ENCODE data around the gene SLC34A3. TPM values are rescaled to one million over a fixed set of nuclear protein-coding genes. Genes with fewer than 3 reads are reported as not detected.

The SLC34A3 gene
- total RNA-seq, 1 donor from 2014 or later = not detected

Other genes with a start within 250 kb of the SLC34A3 start
- gene LCNL1, start 247.9 kb upstream of the SLC34A3 start, total RNA-seq = 1.2 TPM
- gene PAXX, start 238.5 kb upstream of the SLC34A3 start, total RNA-seq = 14.1 TPM
- not detected for gene CLIC3, start 234.3 kb upstream of the SLC34A3 start, total RNA-seq
- gene ABCA2, start 202.7 kb upstream of the SLC34A3 start, total RNA-seq = 36.4 TPM
- not detected for gene FUT7, start 198.8 kb upstream of the SLC34A3 start, total RNA-seq
- 23.1 TPM for gene NPDC1, start 184.7 kb upstream of the SLC34A3 start, total RNA-seq
- gene ENTPD2, start 176.8 kb upstream of the SLC34A3 start, total RNA-seq = 3.2 TPM
- gene SAPCD2, start 160.3 kb upstream of the SLC34A3 start, total RNA-seq = 4.2 TPM
- 0.69 TPM for gene UAP1L1, start 153.4 kb upstream of the SLC34A3 start, total RNA-seq
- 44.8 TPM for gene MAN1B1, start 143.9 kb upstream of the SLC34A3 start, total RNA-seq
- 38.8 TPM for gene DPP7, start 116.2 kb upstream of the SLC34A3 start, total RNA-seq
- gene GRIN1, start 91.7 kb upstream of the SLC34A3 start, total RNA-seq = 69.0 TPM
- gene LRRC26, start 60.9 kb upstream of the SLC34A3 start, total RNA-seq = not detected
- not detected for gene TMEM210, start 58.8 kb upstream of the SLC34A3 start, total RNA-seq
- 24.0 TPM for gene ANAPC2, start 42.3 kb upstream of the SLC34A3 start, total RNA-seq
- 27.5 TPM for gene SSNA1, start 42.2 kb upstream of the SLC34A3 start, total RNA-seq
- gene TPRN, start 30.2 kb upstream of the SLC34A3 start, total RNA-seq = 7.8 TPM
- gene TMEM203, start 25.3 kb upstream of the SLC34A3 start, total RNA-seq = 38.8 TPM
- gene NDOR1, start 25.2 kb upstream of the SLC34A3 start, total RNA-seq = 3.9 TPM
- 1.8 TPM for gene RNF208, start 8.7 kb upstream of the SLC34A3 start, total RNA-seq
- gene CYSRT1, start 5.7 kb upstream of the SLC34A3 start, total RNA-seq = 0.92 TPM
- not detected for gene RNF224, start 3.4 kb upstream of the SLC34A3 start, total RNA-seq
- 213 TPM for gene TUBB4B, start 10.4 kb downstream of the SLC34A3 start, total RNA-seq
- not detected for gene STPG3, start 20.4 kb downstream of the SLC34A3 start, total RNA-seq
- gene NELFB, start 24.4 kb downstream of the SLC34A3 start, total RNA-seq = 38.8 TPM
- 0.92 TPM for gene TOR4A, start 46.8 kb downstream of the SLC34A3 start, total RNA-seq
- 5.8 TPM for gene NRARP, start 71.4 kb downstream of the SLC34A3 start, total RNA-seq
- 9.5 TPM for gene EXD3, start 192.3 kb downstream of the SLC34A3 start, total RNA-seq
- gene NOXA1, start 192.5 kb downstream of the SLC34A3 start, total RNA-seq = 1.6 TPM
- not detected for gene ENTPD8, start 210.5 kb downstream of the SLC34A3 start, total RNA-seq
- gene NSMF, start 228.4 kb downstream of the SLC34A3 start, total RNA-seq = 54.2 TPM

All from diencephalon (tissue), 1 donor.